HepG2 (cell line): ENCODE results near the gene TEAD4. TPM values are rescaled to one million over a fixed set of nuclear protein-coding genes. Genes with fewer than 3 reads are reported as not detected.

Experiments used
- FOXC1 ChIP-seq: sonication (generic); formaldehyde crosslinking; IDR thresholded peaks from 2 replicates; pipeline ENCODE4 v1.8.0; 2022; ENCODE audit warnings: mild to moderate bottlenecking, missing genetic modification reagents, borderline replicate concordance
- FUBP1 ChIP-seq: sonication (generic); formaldehyde crosslinking; IDR thresholded peaks from 2 replicates; pipeline ENCODE4 v1.5.1; 2020; ENCODE audit warnings: missing genetic modification reagents, mild to moderate bottlenecking, borderline replicate concordance
- HMG20B ChIP-seq: conservative IDR thresholded peaks from 2 replicates; pipeline ENCODE4 v1.6.1; 2016; ENCODE audit warnings: missing genetic modification reagents, missing compliant biosample characterization
- KDM4B ChIP-seq: sonication (generic); formaldehyde crosslinking; IDR thresholded peaks from 2 replicates; pipeline ENCODE4 v1.4.0; 2020; ENCODE audit warnings: missing genetic modification reagents
- NFAT5 ChIP-seq: sonication (generic); formaldehyde crosslinking; IDR thresholded peaks from 2 replicates; pipeline ENCODE4 v1.4.0; 2020; ENCODE audit warnings: missing genetic modification reagents
- SMYD3 ChIP-seq: sonication (generic); formaldehyde crosslinking; IDR thresholded peaks from 2 replicates; pipeline ENCODE4 v1.8.1; 2023; ENCODE audit warnings: mild to moderate bottlenecking, missing genetic modification reagents
- SP140L ChIP-seq: sonication (generic); formaldehyde crosslinking; IDR thresholded peaks from 2 replicates; pipeline ENCODE4 v1.4.0; 2020; ENCODE audit warnings: missing genetic modification reagents, borderline replicate concordance
- STAG1 ChIP-seq: sonication (generic); formaldehyde crosslinking; IDR thresholded peaks from 2 replicates; pipeline ENCODE4 v1.4.0; 2020; ENCODE audit warnings: missing genetic modification reagents
- ZNF329 ChIP-seq: sonication (generic); formaldehyde crosslinking; IDR thresholded peaks from 2 replicates; pipeline ENCODE4 v1.9.0; 2021; ENCODE audit warnings: low read depth, mild to moderate bottlenecking, missing genetic modification reagents
- ZNF407 ChIP-seq: sonication (generic); formaldehyde crosslinking; IDR thresholded peaks from one replicate; pipeline ENCODE4 v1.5.1; 2020; ENCODE audit warnings: mild to moderate bottlenecking, missing genetic modification reagents; ENCODE audit errors: not compliant biosample characterization
- ZNF451 ChIP-seq: sonication (generic); formaldehyde crosslinking; IDR thresholded peaks from 2 replicates; pipeline ENCODE4 v1.5.0; 2020; ENCODE audit warnings: mild to moderate bottlenecking, missing genetic modification reagents
- ZNF549 ChIP-seq: sonication (generic); formaldehyde crosslinking; IDR thresholded peaks from 2 replicates; pipeline ENCODE4 v1.5.0; 2020; ENCODE audit warnings: missing genetic modification reagents
- ZNF720 ChIP-seq: sonication (generic); formaldehyde crosslinking; IDR thresholded peaks from 2 replicates; pipeline ENCODE4 v1.4.0; 2020; ENCODE audit warnings: missing genetic modification reagents
- ZNF782 ChIP-seq: sonication (generic); formaldehyde crosslinking; IDR thresholded peaks from 2 replicates; pipeline ENCODE4 v1.4.0; 2020; ENCODE audit warnings: missing genetic modification reagents, mild to moderate bottlenecking, borderline replicate concordance
- polyA plus RNA-seq, 8 experiments: library from polyadenylated mRNA; depleted of rRNA in 3 of 8; stranded (reverse) in 7 of 8; unstranded in 1 of 8; fragments of >200 nt; fragmentation: Illumina TruSeq in 4 of 8; extraction: Trizol in 4 of 8; gene quantifications; 2 replicates each; pipeline versions ENCODE4 v1.2.1 to v1.2.3, GENCODE V29; 2011 to 2016; ENCODE audit warnings: low read depth in 4 of 8, missing spikeins in 1 of 8, mixed read lengths in 1 of 8; ENCODE audit not compliant: insufficient read depth in 1 of 8
- total RNA-seq, 5 experiments: library from RNA; depleted of rRNA; stranded (reverse); fragments of >200 nt; fragmentation: Illumina TruSeq; extraction: Trizol; gene quantifications; 2 replicates each; pipeline ENCODE4 v1.2.3, GENCODE V29; 2016; ENCODE audit warnings: low read depth in 1 of 5

TEAD4 gene
- total and polyA plus RNA-seq, 2 of the 13 experiments (the other 11 are each of a cell fraction or from before 2014, with no cell fraction given) = 45.0 to 69.4 TPM

- peak; percentile 45 for TF ChIP-seq ZNF407
- no peak for TF ChIP-seq SP140L (CRISPR knock-in tag)
- no peak for TF ChIP-seq KDM4B
- no peak for TF ChIP-seq NFAT5
- TF ChIP-seq ZNF720 (CRISPR knock-in tag) = no peak
- TF ChIP-seq FOXC1 (CRISPR knock-in tag) = no peak
- no peak for TF ChIP-seq ZNF451 (CRISPR knock-in tag)
- no peak for TF ChIP-seq FUBP1
- TF ChIP-seq STAG1 (CRISPR knock-in tag) = 0 out of 2 replicates have a peak, but pooled peaks have one; percentile 6
- no peak for TF ChIP-seq ZNF549 (CRISPR knock-in tag)
- no peak for TF ChIP-seq ZNF782 (CRISPR knock-in tag)
- TF ChIP-seq SMYD3 (CRISPR knock-in tag) = no peak
- TF ChIP-seq ZNF329 (CRISPR knock-in tag) = no peak
- TF ChIP-seq HMG20B (CRISPR knock-in tag) = 0 out of 2 replicates have a peak, but pooled peaks have one; percentile 27
Measured at GRCh38 chr12:2958432-2959191, 585 bp upstream of the TEAD4 start (continued).
